H1 (cell line): Measurements from ENCODE around the gene BCL2. TPM values are rescaled to one million over a fixed set of nuclear protein-coding genes. Genes with fewer than 3 reads are reported as not detected.

ENCODE experiments used
- CTCF ChIA-PET: fragments of 300-600 bp; sonication (Branson Sonifier 250); formaldehyde crosslinking; loops from one replicate; lab custom pipeline; 2021; ENCODE audit not compliant: partially characterized antibody; lab: Charles Lee
- POLR2A ChIA-PET: fragments of 300-600 bp; sonication (Branson Sonifier 250); formaldehyde crosslinking; loops from one replicate; lab custom pipeline; 2021; ENCODE audit warnings: inconsistent platforms; ENCODE audit not compliant: partially characterized antibody; lab: Charles Lee
- DNase-seq, 2 experiments: peaks; one replicate each; pipeline versions ENCODE4 v3.0.0 to v3.0.0-alpha.2; 2010 to 2022; ENCODE audit warnings: low spot score in 2 of 2, low read depth in 1 of 2, mixed read lengths in 1 of 2
- FAIRE-seq: peaks from 2 replicates; lab custom pipeline; 2011; peaks lifted over from hg19 to GRCh38; lab: Jason Lieb, UNC
- H2AFZ ChIP-seq: 2 replicates; pipeline ENCODE4 v1.8.1; 2012; ENCODE audit warnings: low read length, inconsistent platforms
- H2AK5ac ChIP-seq: 2 replicates; pipeline ENCODE4 v1.6.1; 2013; ENCODE audit warnings: low read depth, low read length
- H2BK120ac ChIP-seq: replicated peaks from 2 replicates; pipeline ENCODE3; 2013; ENCODE audit warnings: low read depth, low read length, inconsistent platforms
- H2BK12ac ChIP-seq: 2 replicates; pipeline ENCODE4 v1.6.1; 2013; ENCODE audit warnings: low read depth, low read length
- H2BK15ac ChIP-seq: 2 replicates; pipeline ENCODE4 v1.6.1; 2013; ENCODE audit warnings: low read length
- H2BK20ac ChIP-seq: 2 replicates; pipeline ENCODE4 v1.6.1; 2013; ENCODE audit warnings: low read length
- H2BK5ac ChIP-seq: 2 replicates; pipeline ENCODE4 v1.6.1; 2013; ENCODE audit warnings: low read depth, low read length
- H3K14ac ChIP-seq: 2 replicates; pipeline ENCODE4 v1.6.1; 2013; ENCODE audit warnings: inconsistent platforms; ENCODE audit not compliant: insufficient read length
- H3K18ac ChIP-seq: 2 replicates; pipeline ENCODE4 v1.6.1; 2013; ENCODE audit warnings: low read length; ENCODE audit errors: extremely low read depth
- H3K23ac ChIP-seq: 2 replicates; pipeline ENCODE4 v1.6.1; 2013; ENCODE audit warnings: inconsistent platforms; ENCODE audit not compliant: insufficient read length
- H3K23me2 ChIP-seq: 2 replicates; pipeline ENCODE4 v1.6.1; 2013; ENCODE audit warnings: low read depth, low read length
- H3K27ac ChIP-seq: 2 replicates; pipeline ENCODE4 v1.6.1; 2011; ENCODE audit warnings: low read depth, low read length, inconsistent platforms
- H3K27me3 ChIP-seq, 4 experiments: replicated peaks in 1 of 4; 1 replicate in 1 of 4; 2 replicates in 3 of 4; pipeline versions ENCODE4 v1.6.1 to v1.8.1; 2011 to 2013; ENCODE audit warnings: low read length in 3 of 4, mild to moderate bottlenecking in 3 of 4, inconsistent platforms in 2 of 4, mixed read lengths in 2 of 4, moderate library complexity in 1 of 4; ENCODE audit not compliant: control insufficient read depth in 3 of 4, insufficient read depth in 3 of 4; ENCODE audit errors: extremely low read depth in 1 of 4
- H3K36me3 ChIP-seq, 4 experiments: 2 replicates each; pipeline versions ENCODE4 v1.6.1 to v1.8.1; 2011 to 2013; ENCODE audit warnings: mild to moderate bottlenecking in 4 of 4, low read length in 3 of 4, moderate library complexity in 2 of 4, control low read depth in 1 of 4, inconsistent platforms in 1 of 4; ENCODE audit not compliant: insufficient read depth in 4 of 4, control insufficient read depth in 2 of 4
- H3K4ac ChIP-seq: replicated peaks from 2 replicates; pipeline ENCODE3; 2013; ENCODE audit warnings: low read length, low read depth, mixed read lengths, inconsistent platforms; ENCODE audit not compliant: insufficient read length
- H3K4me1 ChIP-seq, 4 experiments: replicated peaks in 1 of 4; 1 replicate in 1 of 4; 2 replicates in 3 of 4; pipeline versions ENCODE4 v1.6.1 to v1.8.1; 2011 to 2013; ENCODE audit warnings: low read length in 3 of 4, inconsistent platforms in 2 of 4, mixed read lengths in 1 of 4; ENCODE audit not compliant: insufficient read depth in 4 of 4, control insufficient read depth in 3 of 4
- H3K4me2 ChIP-seq, 2 experiments: 2 replicates each; pipeline versions ENCODE4 v1.6.1 to v1.8.1; 2011 to 2013; ENCODE audit warnings: low read depth in 2 of 2, low read length in 2 of 2, control low read depth in 1 of 2, inconsistent platforms in 1 of 2, mild to moderate bottlenecking in 1 of 2; ENCODE audit not compliant: insufficient read depth in 1 of 2
- H3K4me3 ChIP-seq, 4 experiments: fragments of 200-600, 300-600 bp in 1 of 4; sonication (generic), shearing (Covaris generic), sonication (Bioruptor Twin) in 1 of 4; 2 replicates each; pipeline versions ENCODE4 v1.5.1 to v1.8.1; 2011 to 2016; ENCODE audit warnings: low read length in 4 of 4, low read depth in 3 of 4, control low read depth in 2 of 4, inconsistent platforms in 2 of 4, mild to moderate bottlenecking in 2 of 4, mixed read lengths in 1 of 4, moderate library complexity in 1 of 4; ENCODE audit not compliant: insufficient read depth in 2 of 4; ENCODE audit errors: extremely low read depth in 1 of 4
- H3K56ac ChIP-seq: replicated peaks from 2 replicates; pipeline ENCODE3; 2013; ENCODE audit warnings: low read depth, mild to moderate bottlenecking, mixed read lengths, low read length, inconsistent platforms; ENCODE audit not compliant: insufficient read length
- H3K79me1 ChIP-seq: 2 replicates; pipeline ENCODE4 v1.6.1; 2013; ENCODE audit warnings: low read depth, low read length, control low read depth
- H3K79me2 ChIP-seq, 2 experiments: 2 replicates each; pipeline versions ENCODE4 v1.6.1 to v1.8.1; 2012 to 2013; ENCODE audit warnings: low read length in 2 of 2, mild to moderate bottlenecking in 2 of 2, inconsistent platforms in 1 of 2; ENCODE audit not compliant: insufficient read depth in 2 of 2, control insufficient read depth in 1 of 2
- H3K9ac ChIP-seq, 4 experiments: replicated peaks in 1 of 4; 1 replicate in 1 of 4; 2 replicates in 3 of 4; pipeline versions ENCODE4 v1.6.1 to v1.8.1; 2011 to 2013; ENCODE audit warnings: low read depth in 3 of 4, low read length in 3 of 4, control low read depth in 2 of 4, mild to moderate bottlenecking in 2 of 4, moderate library complexity in 2 of 4, inconsistent platforms in 1 of 4; ENCODE audit errors: extremely low read depth in 1 of 4
- H3K9me3 ChIP-seq, 2 experiments: 2 replicates each; pipeline versions ENCODE4 v1.6.1 to v1.8.1; 2012 to 2013; ENCODE audit warnings: mild to moderate bottlenecking in 2 of 2, moderate library complexity in 2 of 2, control low read depth in 1 of 2, inconsistent platforms in 1 of 2, low read depth in 1 of 2, low read length in 1 of 2, mixed read lengths in 1 of 2; ENCODE audit not compliant: insufficient read depth in 2 of 2
- H4K20me1 ChIP-seq, 2 experiments: replicated peaks in 1 of 2; 2 replicates each; pipeline versions ENCODE3 to v1.8.1; 2011 to 2013; ENCODE audit warnings: inconsistent platforms in 2 of 2, low read length in 2 of 2, mild to moderate bottlenecking in 1 of 2; ENCODE audit not compliant: insufficient read depth in 2 of 2, control insufficient read depth in 1 of 2
- H4K5ac ChIP-seq: 2 replicates; pipeline ENCODE4 v1.6.1; 2013; ENCODE audit warnings: low read length, low read depth, mixed read lengths, inconsistent platforms; ENCODE audit not compliant: insufficient read length
- H4K8ac ChIP-seq: 2 replicates; pipeline ENCODE4 v1.8.0; 2013; ENCODE audit warnings: mild to moderate bottlenecking, moderate library complexity, low read length, inconsistent platforms; ENCODE audit not compliant: insufficient read depth; ENCODE audit errors: extremely low read depth
- H4K91ac ChIP-seq: replicated peaks from 2 replicates; pipeline ENCODE3; 2013; ENCODE audit warnings: low read length, mixed read lengths, inconsistent platforms; ENCODE audit not compliant: insufficient read length
- WGBS, 2 experiments: shearing (Covaris generic) in 1 of 2; methylation state at CpG; one replicate each; pipeline versions ENCODE4 v1.1.6 to v1.1.7; 2013 to 2015; ENCODE audit warnings: low lambda C conversion rate in 2 of 2, mixed read lengths in 2 of 2, inconsistent platforms in 1 of 2, low coverage in 1 of 2, missing lambda C conversion rate in 1 of 2; ENCODE audit not compliant: insufficient replicate concordance in 2 of 2, insufficient coverage in 1 of 2, insufficient read length in 1 of 2; ENCODE audit errors: extremely low coverage in 1 of 2, missing lambda C conversion rate in 1 of 2; 5-methylcytosine and 5-hydroxymethylcytosine counted together
- polyA plus RNA-seq, 7 experiments: library from polyadenylated mRNA; depleted of rRNA in 3 of 7; stranded (reverse) in 5 of 7; unstranded in 2 of 7; fragments of >200 nt in 5 of 7; fragments of 200-250 nt in 2 of 7; gene quantifications; 1 replicate in 5 of 7; 2 replicates in 1 of 7; 4 replicates in 1 of 7; pipeline versions ENCODE4 v1.2.1 to v1.2.3, GENCODE V29; 2011 to 2013; ENCODE audit warnings: missing spikeins in 2 of 7, mixed read lengths in 2 of 7
- total RNA-seq: library from RNA; stranded (reverse); fragmentation: NEBNext Ultra II Directional; extraction: Animal tissue kit (Norgen Biotek cat#: 25700); gene quantifications from 2 replicates; pipeline ENCODE4 v1.2.1, GENCODE V29; 2021

Gene BCL2
- total and polyA plus RNA-seq, 2 of the 8 experiments (the other 6 are each of a cell fraction or from before 2014, with no cell fraction given): 0.59 to 4.5 TPM

DNA sequence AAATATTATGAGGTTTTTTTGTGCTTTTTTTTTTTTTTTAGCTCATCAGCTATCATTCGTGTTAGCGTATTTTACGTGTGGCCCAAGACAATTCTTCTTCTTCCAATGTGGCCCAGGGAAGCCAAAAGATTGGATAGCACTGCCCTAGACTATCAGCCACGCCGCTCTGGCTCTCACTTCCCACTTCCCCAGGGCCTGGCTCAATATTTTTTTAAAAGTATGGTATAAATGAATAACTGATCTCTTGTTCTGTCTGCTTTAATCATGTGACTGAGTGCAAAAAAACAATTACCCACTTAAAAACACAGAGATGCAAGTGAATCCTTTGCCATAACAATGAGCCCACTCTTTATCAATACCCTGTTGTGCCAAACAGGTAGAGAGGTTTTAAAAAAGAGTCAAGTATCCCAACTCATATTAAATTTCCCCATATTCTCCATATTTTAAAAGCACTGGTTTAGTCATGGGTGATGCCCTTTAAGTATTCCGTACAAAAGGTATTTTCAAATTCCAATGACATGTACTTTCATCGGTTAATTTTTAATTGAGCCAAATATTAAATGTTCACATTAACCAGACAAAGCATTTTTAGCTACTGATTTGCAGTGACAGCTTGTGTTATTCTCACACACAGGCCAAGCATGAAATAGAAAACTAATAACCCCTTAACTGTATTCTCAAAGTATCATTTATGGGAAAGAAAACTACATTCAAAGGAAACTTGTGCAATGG is 12.6 kb downstream of the BCL2 start:
- no peak overlapping the region for H2BK20ac ChIP-seq
- no peak overlapping the region for H3K4me2 ChIP-seq
- no peaks in the 10 kb centered on the region for H3K23me2 ChIP-seq
- 78% methylated on average over 6 of the region's 7 CpGs; no CpG with 5 or more reads in 1 of the 2 experiments for WGBS, 2 experiments
- H4K91ac ChIP-seq: no peak overlapping the region
- POLR2A ChIA-PET: no interaction called here
- H3K36me3 ChIP-seq: no peaks in the 10 kb centered on the region
- H2AK5ac ChIP-seq: no peak overlapping the region
- H2BK120ac ChIP-seq: no peak overlapping the region
- no peak overlapping the region for H3K9ac ChIP-seq
- H4K5ac ChIP-seq: no peak overlapping the region
- no peaks in the 10 kb centered on the region for H3K4me1 ChIP-seq
- no peak overlapping the region for H2AFZ ChIP-seq
- no peak overlapping the region for H3K27ac ChIP-seq
- no peaks in the 10 kb centered on the region for H4K20me1 ChIP-seq
- no peak overlapping the region for H2BK15ac ChIP-seq
- no peak overlapping the region for H3K18ac ChIP-seq
- H4K8ac ChIP-seq: no peak overlapping the region
- H3K4me3 ChIP-seq: no peak overlapping the region
- DNase-seq: no peak
- CTCF ChIA-PET: interaction anchor here (0.6 to 3.8 kb wide), 10 partner anchors 9 to 287 kb away, joined by 3 to 16 read pairs (median 3); no protein-coding TSS in a partner anchor
- H3K27me3 ChIP-seq: no peaks in the 10 kb centered on the region
- H3K79me1 ChIP-seq: no peaks in the 10 kb centered on the region
- FAIRE-seq: no peak
- H3K79me2 ChIP-seq: no peaks in the 10 kb centered on the region
- H3K23ac ChIP-seq: no peak overlapping the region
- no peak overlapping the region for H2BK5ac ChIP-seq
- no peak overlapping the region for H3K4ac ChIP-seq
- H2BK12ac ChIP-seq: no peak overlapping the region
- H3K14ac ChIP-seq: no peak overlapping the region
- H3K9me3 ChIP-seq: no peaks in the 10 kb centered on the region
- no peak overlapping the region for H3K56ac ChIP-seq
